ENCODE results near the gene RAB17. TPM values are rescaled to one million over a fixed set of nuclear protein-coding genes. Genes with fewer than 3 reads are reported as not detected.

Gene RAB17
- total RNA-seq, 1 experiment from 2014 or later: 23.6 TPM

GRCh38 chr2:237567276-237568029, 23.1 kb downstream of the RAB17 start:
- intact Hi-C loops (cut with micrococcal nuclease; ENCODE audit: unreplicated experiment): no loop called here
- BruUV-seq (replicated peaks): no TSS peak

More at GRCh38 chr2:237567276-237568029, 23.1 kb downstream of the RAB17 start:
- Histone ChIP-seq H3K27ac (ENCODE audit: low read length) (no peak overlapping the region), H3K36me3 (ENCODE audit: control insufficient read depth, insufficient read depth, low read length) (no peaks in the 10 kb centered on the region), H3K4me3 (ENCODE audit: low read depth in 2 of 2, low read length in 2 of 2) (no peak overlapping the region), H3K27me3 (ENCODE audit: control insufficient read depth, insufficient read depth, low read length) (no peaks in the 10 kb centered on the region), H3K4me1 (ENCODE audit: control insufficient read depth, insufficient read depth, low read length) (peaks cover 5% of the 10 kb centered on the region), H3K9me3 (ENCODE audit: control insufficient read depth, insufficient read depth, low read depth, low read length) (no peaks in the 10 kb centered on the region)
- in situ Hi-C loops (cut with HindIII; ENCODE audit: low pct_unique_long_range_greater_than_20kb, low sequenced_read_pairs): no loop called here
- CTCF ChIA-PET: no interaction called here
- DNase-seq (ENCODE audit: low read depth, low spot score) (no peak), ATAC-seq (no peak)
- TF ChIP-seq CTCF (IDR thresholded peaks at IDR 0.05) (no peak), POLR2AphosphoS5 (IDR thresholded peaks at IDR 0.05; ENCODE audit: low read depth, low read length) (no peak), REST (IDR thresholded peaks at IDR 0.05; ENCODE audit: insufficient read depth in 1 of 2, low read depth in 2 of 2, low read length in 1 of 2) (no peak), SIN3A (IDR thresholded peaks at IDR 0.05; ENCODE audit: borderline replicate concordance, insufficient read depth, low read depth, low read length) (no peak), TCF7L2 (IDR thresholded peaks at IDR 0.05; ENCODE audit: low read depth, low read length) (no peak)
- POLR2A ChIA-PET: no interaction called here
